ENCODE results near the gene TEDC2. TPM values are rescaled to one million over a fixed set of nuclear protein-coding genes. Genes with fewer than 3 reads are reported as not detected.

Gene TEDC2
- total and polyA plus RNA-seq, 9 of the 15 experiments (the other 6 are each of a cell fraction or from before 2014, with no cell fraction given), result 0.75 to 57.0 (median 17.6) TPM

DNA sequence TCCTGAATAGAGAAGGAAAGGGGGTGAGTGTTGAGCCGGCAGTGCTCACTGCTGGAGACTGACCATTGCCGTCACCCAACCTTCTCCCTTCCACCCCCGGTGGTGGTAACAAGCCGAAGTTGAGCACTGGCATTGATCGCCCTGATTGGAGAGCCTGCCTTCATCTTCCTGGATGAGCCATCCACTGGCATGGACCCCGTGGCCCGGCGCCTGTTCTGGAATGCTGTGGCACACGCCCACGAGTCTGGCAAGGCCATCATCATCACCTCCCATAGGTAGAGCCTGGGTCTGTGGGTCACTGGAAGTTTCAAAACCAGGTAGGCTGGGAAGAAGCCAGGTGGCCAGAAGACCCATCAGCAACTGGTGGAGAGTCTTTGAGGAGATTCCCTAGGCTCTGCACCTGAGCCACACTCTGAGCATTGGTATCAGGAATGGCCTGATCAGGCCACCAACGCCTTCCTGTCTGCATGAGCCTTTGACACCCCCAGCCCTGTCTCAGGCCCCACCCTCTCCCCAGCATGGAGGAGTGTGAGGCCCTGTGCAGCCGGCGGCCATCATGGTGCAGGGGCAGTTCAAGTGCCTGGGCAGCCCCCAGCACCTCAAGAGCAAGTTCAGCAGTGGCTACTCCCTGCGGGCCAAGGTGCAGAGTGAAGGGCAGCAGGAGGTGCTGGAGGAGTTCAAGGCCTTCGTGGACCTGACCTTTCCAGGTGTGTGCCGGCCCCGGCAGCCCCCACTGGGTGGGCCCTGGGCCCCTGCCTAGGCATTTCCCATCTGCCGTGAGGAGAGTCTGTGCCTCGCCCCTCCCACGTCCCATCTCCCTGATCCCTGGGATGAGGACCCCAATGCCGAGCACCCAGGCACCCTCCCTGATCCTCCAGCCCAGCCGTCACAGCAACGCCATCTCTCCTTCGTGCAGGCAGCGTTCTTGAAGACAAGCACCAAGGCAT lies 35.6 kb upstream of the TEDC2 start:
- WGBS (ENCODE audit: insufficient coverage, low coverage, missing lambda C conversion rate), result 63% methylated on average over 21 of the region's 25 CpGs
- no peak for ATAC-seq
- peaks cover 13% of the 10 kb centered on the region for H3K79me2 ChIP-seq (ENCODE audit: control insufficient read depth, insufficient read depth, low read length)
- FAIRE-seq, result no peak
- H3K27me3 ChIP-seq (ENCODE audit: control insufficient read depth in 2 of 2, insufficient read depth in 2 of 2, low read length in 2 of 2), result no peaks in the 10 kb centered on the region
- TF ChIP-seq SAFB2 (IDR thresholded peaks at IDR 0.05; ENCODE audit: borderline replicate concordance, low read depth, low read length, severe bottlenecking), result no peak
- TF ChIP-seq, protein P1, sequence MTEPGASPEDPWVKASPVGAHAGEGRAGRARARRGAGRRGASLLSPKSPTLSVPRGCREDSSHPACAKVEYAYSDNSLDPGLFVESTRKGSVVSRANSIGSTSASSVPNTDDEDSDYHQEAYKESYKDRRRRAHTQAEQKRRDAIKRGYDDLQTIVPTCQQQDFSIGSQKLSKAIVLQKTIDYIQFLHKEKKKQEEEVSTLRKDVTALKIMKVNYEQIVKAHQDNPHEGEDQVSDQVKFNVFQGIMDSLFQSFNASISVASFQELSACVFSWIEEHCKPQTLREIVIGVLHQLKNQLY (CRISPR knock-in tag; conservative IDR thresholded peaks at IDR 0.05), result no peak
- H3K36me3 ChIP-seq (ENCODE audit: control insufficient read depth, insufficient read depth, low read length), result no peaks in the 10 kb centered on the region
- H3K4me2 ChIP-seq (ENCODE audit: insufficient read depth, low read length), result no peak overlapping the region
- H3K4me3 ChIP-seq, result no peak overlapping the region
- H4K20me1 ChIP-seq (replicated peaks; ENCODE audit: control insufficient read depth, insufficient read depth, low read length), result no peaks in the 10 kb centered on the region
- no peak overlapping the region for H3K27ac ChIP-seq (ENCODE audit: extremely low read depth, low read depth, low read length)
- peaks cover 17 to 23% of the 10 kb centered on the region in 2 experiments; a peak in 4 of 5 replicates for H3K4me1 ChIP-seq (replicated peaks in 1 of 2; ENCODE audit: control insufficient read depth in 2 of 2, insufficient read depth in 2 of 2, low read length in 2 of 2)
- in situ Hi-C loops (cut with MboI), result no loop called here
- peak overlapping the region in 1 of 2 experiments; percentile 60; a peak in 2 of 4 replicates for H3K9ac ChIP-seq (ENCODE audit: insufficient read depth in 1 of 2, low read depth in 2 of 2, low read length in 2 of 2)
- no peak for DNase-seq (ENCODE audit: extremely low read depth in 1 of 4, low spot score in 3 of 4)
- no peak overlapping the region for H2AFZ ChIP-seq (ENCODE audit: low read depth, low read length)
- BruUV-seq (replicated peaks), result no TSS peak
- POLR2A ChIA-PET, result no interaction called here
- H3K9me3 ChIP-seq (replicated peaks; ENCODE audit: control insufficient read depth, insufficient read depth, low read depth, low read length), result no peaks in the 10 kb centered on the region
- no peaks in the 10 kb centered on the region for H3K9me1 ChIP-seq (ENCODE audit: control insufficient read depth, insufficient read depth, low read length)
- CTCF ChIA-PET (ENCODE audit: low intra/inter-chr PET ratio), result interaction anchor here (2.1 kb wide), 1 partner anchor 84 kb away, joined by 12 read pairs; the partner anchor contains the start of gene ABCA3
- intact Hi-C loops (cut with micrococcal nuclease), result no loop called here

Measured in K562 (cell line).